HG03342 (cell line): ENCODE results near the gene COP1.

ENCODE experiments used
- ATAC-seq: cut with Tn5 transposase; IDR thresholded peaks from one replicate; pipeline ENCODE4 v1.9.1; 2021; ENCODE audit warnings: mild to moderate bottlenecking, moderate library complexity; ENCODE audit not compliant: unreplicated experiment

Gene COP1

GRCh38 chr1:176201568-176201967 is 5.5 kb downstream of the COP1 start:
- ATAC-seq = no peak

GRCh38 chr1:176199707-176200106 is 7.4 kb downstream of the COP1 start:
- ATAC-seq = peak; percentile 51

- no peak for ATAC-seq
These were observed 8.7 kb downstream of the COP1 start for GRCh38 chr1:176198413-176198812.

GRCh38 chr1:176196728-176197127 is 10.4 kb downstream of the COP1 start:
- ATAC-seq = no peak

- ATAC-seq = no peak
These were observed 11.5 kb downstream of the COP1 start for GRCh38 chr1:176195547-176195946.

GRCh38 chr1:176193663-176194062 is 13.4 kb downstream of the COP1 start:
- no peak for ATAC-seq

GRCh38 chr1:176193023-176193422 is 14.1 kb downstream of the COP1 start:
- peak; percentile 90 for ATAC-seq

- no peak for ATAC-seq
These were observed 18.5 kb downstream of the COP1 start for GRCh38 chr1:176188604-176189003.

- no peak for ATAC-seq
These were observed 20.1 kb downstream of the COP1 start for GRCh38 chr1:176187001-176187400.

- peak; percentile 71 for ATAC-seq
These were observed 23.5 kb downstream of the COP1 start for GRCh38 chr1:176183618-176184017.

- ATAC-seq = no peak
These were observed 28.8 kb downstream of the COP1 start for GRCh38 chr1:176178316-176178715.

- peak; percentile 88 for ATAC-seq
These were observed 29.3 kb downstream of the COP1 start for GRCh38 chr1:176177764-176178163.

- no peak for ATAC-seq
These were observed 33.0 kb downstream of the COP1 start for GRCh38 chr1:176174108-176174507.

- ATAC-seq = no peak
These were observed 34.9 kb downstream of the COP1 start for GRCh38 chr1:176172215-176172614.

- ATAC-seq = no peak
These were observed 39.9 kb downstream of the COP1 start for GRCh38 chr1:176167210-176167609.

GRCh38 chr1:176165573-176165972 is 41.5 kb downstream of the COP1 start:
- no peak for ATAC-seq

GRCh38 chr1:176164014-176164678 is 42.9 kb downstream of the COP1 start:
- ATAC-seq = no peak

GRCh38 chr1:176159993-176160392 is 47.1 kb downstream of the COP1 start:
- no peak for ATAC-seq

GRCh38 chr1:176157995-176158394 is 49.1 kb downstream of the COP1 start:
- ATAC-seq = no peak

GRCh38 chr1:176149939-176150807 is 56.9 kb downstream of the COP1 start:
- ATAC-seq = no peak

- no peak for ATAC-seq
These were observed 62.6 kb downstream of the COP1 start for GRCh38 chr1:176144526-176144925.

- no peak for ATAC-seq
These were observed 64.1 kb downstream of the COP1 start for GRCh38 chr1:176142973-176143372.
